Measurements from ENCODE around the gene GFAP. TPM values are rescaled to one million over a fixed set of nuclear protein-coding genes. Genes with fewer than 3 reads are reported as not detected.

The GFAP gene
- total and polyA plus RNA-seq, 5 donors from 2014 or later, result not detected

DNA sequence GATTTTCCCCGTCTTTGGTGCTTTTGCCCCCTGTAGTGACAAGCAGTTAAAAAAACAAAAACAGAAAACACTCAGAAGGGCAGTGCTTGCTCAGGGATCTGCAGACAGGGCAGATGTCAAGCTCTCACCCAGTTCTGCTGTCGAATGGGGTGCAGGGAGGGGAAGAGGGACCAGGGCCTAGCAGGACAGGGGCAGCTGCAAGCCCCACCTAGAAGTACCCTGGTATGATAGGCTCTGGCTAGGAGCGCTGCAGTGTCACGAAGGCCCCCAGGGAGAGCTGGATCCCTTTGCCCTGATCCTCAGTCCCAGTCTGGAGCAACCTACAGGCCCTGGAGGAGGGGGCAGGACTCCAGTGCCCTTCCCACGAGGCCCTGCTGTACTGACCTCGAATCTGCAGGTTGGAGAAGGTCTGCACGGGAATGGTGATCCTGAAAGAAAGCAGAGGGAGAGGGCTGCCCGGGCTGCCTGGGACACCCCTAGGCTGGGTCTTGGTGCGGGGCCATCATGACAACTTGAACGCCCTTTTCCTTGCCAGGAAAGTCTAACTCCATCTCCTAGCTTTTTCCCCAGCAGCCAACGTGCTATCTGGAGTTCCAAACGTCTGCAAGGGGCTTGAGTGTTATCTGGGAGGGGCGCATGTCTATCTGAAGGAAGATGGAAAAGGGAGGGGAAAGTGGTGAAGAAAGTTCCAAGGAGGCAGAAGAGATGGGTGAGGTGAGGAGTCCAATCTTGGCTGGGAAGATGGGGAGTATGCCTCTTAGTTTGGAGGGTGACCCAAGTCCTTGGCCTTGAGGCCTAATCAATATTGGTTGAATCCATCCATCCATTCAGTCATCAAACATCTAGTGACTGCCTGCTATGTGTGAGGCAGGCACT, 4.8 kb downstream of the GFAP start:
- peaks cover 0 to 16% (median 9%) of the 10 kb centered on the region in 4 donors for H3K4me1 Mint-ChIP-seq
- no peak overlapping the region for H3K27ac ChIP-seq (ENCODE audit: insufficient read depth, low read length, poor library complexity, severe bottlenecking)
- H3K9me3 Mint-ChIP-seq, result no peaks in the 10 kb centered on the region
- no peaks in the 10 kb centered on the region for H3K9me3 ChIP-seq (ENCODE audit: control insufficient read depth in 2 of 2, low read length in 2 of 2)
- H3K36me3 Mint-ChIP-seq, result no peaks in the 10 kb centered on the region
- no peak for DNase-seq
- H3K4me3 ChIP-seq (ENCODE audit: low read depth, low read length), result no peak overlapping the region
- peaks cover 30% of the 10 kb centered on the region for H3K27me3 Mint-ChIP-seq
- peak overlapping the region in 2 of 4 donors; percentile 58 to 72 for H3K4me3 Mint-ChIP-seq
- no peaks in the 10 kb centered on the region for H3K36me3 ChIP-seq (ENCODE audit: control insufficient read depth, insufficient read depth, low read length)
- H3K27ac Mint-ChIP-seq, result no peak overlapping the region
- H3K4me1 ChIP-seq (ENCODE audit: control insufficient read depth, insufficient read depth, low read length, poor library complexity, severe bottlenecking), result peaks cover 7% of the 10 kb centered on the region
- peaks cover 3% of the 10 kb centered on the region for H3K27me3 ChIP-seq (ENCODE audit: control insufficient read depth, insufficient read depth, low read length)
- ATAC-seq (ENCODE audit: low read depth in 2 of 2), result no peak

DNA sequence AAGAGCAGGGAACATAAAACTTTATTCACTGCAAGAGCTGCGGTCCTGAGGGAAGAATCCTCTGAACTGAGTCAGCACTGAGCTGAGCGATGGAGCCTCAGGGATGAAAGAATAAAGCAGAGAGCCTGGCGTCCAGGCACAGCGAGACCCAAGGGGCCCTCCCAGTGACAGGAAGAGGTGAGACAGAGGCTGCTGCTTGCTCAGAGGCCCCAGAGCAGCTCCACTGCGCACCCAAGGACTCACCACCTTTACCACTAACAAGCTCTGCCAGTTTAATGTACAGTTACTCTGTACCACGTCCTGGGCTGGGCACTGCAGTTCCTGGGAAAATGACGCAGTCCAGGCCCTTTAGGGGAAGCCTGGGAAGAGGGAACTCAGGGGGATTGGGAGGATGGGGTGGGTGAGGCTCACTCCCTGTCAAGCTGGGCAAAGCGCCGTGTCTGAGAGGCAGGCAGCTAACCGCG, 5.6 kb downstream of the GFAP start:
- Mint-ChIP-seq H3K27me3 (peaks cover 34% of the 10 kb centered on the region), H3K36me3 (no peaks in the 10 kb centered on the region), H3K4me1 (peaks cover 0 to 16% (median 9%) of the 10 kb centered on the region in 4 donors), H3K27ac (no peak overlapping the region), H3K9me3 (no peaks in the 10 kb centered on the region), H3K4me3 (no peak overlapping the region)
- H3K27ac ChIP-seq (ENCODE audit: insufficient read depth, low read length, poor library complexity, severe bottlenecking), result no peak overlapping the region
- ATAC-seq (ENCODE audit: low read depth in 2 of 2) (no peak), DNase-seq (no peak)
- H3K36me3 ChIP-seq (ENCODE audit: control insufficient read depth, insufficient read depth, low read length), result no peaks in the 10 kb centered on the region
- H3K9me3 ChIP-seq (ENCODE audit: control insufficient read depth in 2 of 2, low read length in 2 of 2), result no peaks in the 10 kb centered on the region
- no peak overlapping the region for H3K4me3 ChIP-seq (ENCODE audit: low read depth, low read length)
- peaks cover 7% of the 10 kb centered on the region for H3K4me1 ChIP-seq (ENCODE audit: control insufficient read depth, insufficient read depth, low read length, poor library complexity, severe bottlenecking)
- peaks cover 3% of the 10 kb centered on the region for H3K27me3 ChIP-seq (ENCODE audit: control insufficient read depth, insufficient read depth, low read length)

DNA sequence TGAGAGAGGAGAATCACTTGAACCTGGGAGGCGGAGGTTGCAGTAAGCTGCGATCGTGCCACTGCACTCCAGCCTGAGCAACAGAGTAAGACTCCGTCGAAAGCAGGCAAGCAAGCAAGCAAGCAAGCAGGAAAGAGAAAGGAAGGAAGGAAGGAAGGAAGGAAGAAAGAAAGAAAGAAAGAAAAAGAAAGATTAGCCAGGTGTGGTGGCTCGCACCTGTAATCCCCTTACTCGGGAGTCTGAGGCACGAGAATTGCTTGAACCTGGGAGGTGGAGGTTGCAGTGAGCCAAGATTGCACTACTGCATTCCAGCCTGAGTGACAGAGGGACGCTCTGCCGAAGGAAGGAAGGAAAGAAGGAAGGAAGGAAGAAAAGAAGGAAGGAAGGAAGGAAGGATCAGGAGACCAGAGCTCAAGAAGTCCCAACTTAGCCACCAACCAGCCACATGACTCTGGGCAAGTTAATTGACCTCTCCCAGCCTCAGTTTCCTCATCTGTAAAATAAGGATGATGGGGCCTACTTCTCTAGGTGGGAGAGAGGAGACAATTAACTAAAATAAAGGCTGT, 6.5 kb downstream of the GFAP start:
- H3K27me3 Mint-ChIP-seq, result peaks cover 34% of the 10 kb centered on the region
- no peak overlapping the region for H3K4me3 Mint-ChIP-seq
- peak overlapping the region in 1 of 3 donors; percentile 93 for H3K27ac Mint-ChIP-seq

DNA sequence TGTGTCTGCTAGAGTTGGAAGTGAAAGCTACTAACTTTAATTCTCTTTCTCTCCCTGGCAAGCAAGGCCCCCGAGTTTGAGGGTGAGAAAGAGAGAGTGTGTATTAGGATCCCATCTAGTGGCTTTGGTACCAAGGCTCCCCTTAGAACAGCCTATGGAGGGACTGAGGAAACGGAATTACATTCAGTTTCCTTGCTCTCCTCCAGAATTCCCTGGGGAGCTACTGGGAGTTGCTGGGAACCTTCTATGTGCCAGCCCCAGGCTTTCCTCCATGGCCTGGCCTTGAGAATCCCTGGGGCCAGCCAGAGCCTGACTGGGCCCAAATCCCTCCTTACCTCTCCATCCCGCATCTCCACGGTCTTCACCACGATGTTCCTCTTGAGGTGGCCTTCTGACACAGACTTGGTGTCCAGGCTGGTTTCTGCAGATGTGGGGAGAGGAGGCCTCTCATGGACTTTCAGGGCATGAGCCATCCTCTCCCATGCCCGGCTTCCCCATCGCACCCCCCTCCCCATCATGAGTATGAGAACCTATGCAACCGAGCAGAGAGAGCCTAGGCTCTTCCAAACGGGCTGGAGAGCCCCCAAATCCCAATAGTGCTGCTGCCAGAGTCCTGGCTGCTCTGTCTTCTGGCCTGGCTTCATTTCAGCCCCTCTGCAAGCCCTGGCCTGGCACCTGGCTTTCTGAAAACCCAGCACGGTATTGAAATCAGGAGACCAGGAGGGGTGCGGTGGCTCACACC, 7.4 kb downstream of the GFAP start:
- H3K27ac Mint-ChIP-seq, result no peak overlapping the region
- DNase-seq (no peak), ATAC-seq (ENCODE audit: low read depth in 2 of 2) (no peak)
- Histone ChIP-seq H3K9me3 (ENCODE audit: control insufficient read depth in 2 of 2, low read length in 2 of 2) (no peaks in the 10 kb centered on the region), H3K4me3 (ENCODE audit: low read depth, low read length) (no peak overlapping the region), H3K4me1 (ENCODE audit: control insufficient read depth, insufficient read depth, low read length, poor library complexity, severe bottlenecking) (peaks cover 7% of the 10 kb centered on the region), H3K36me3 (ENCODE audit: control insufficient read depth, insufficient read depth, low read length) (no peaks in the 10 kb centered on the region), H3K27ac (ENCODE audit: insufficient read depth, low read length, poor library complexity, severe bottlenecking) (no peak overlapping the region), H3K27me3 (ENCODE audit: control insufficient read depth, insufficient read depth, low read length) (peaks cover 3% of the 10 kb centered on the region)
- no peaks in the 10 kb centered on the region for H3K36me3 Mint-ChIP-seq
- H3K27me3 Mint-ChIP-seq, result peaks cover 27% of the 10 kb centered on the region
- H3K4me1 Mint-ChIP-seq, result peaks cover 0 to 7% (median 4%) of the 10 kb centered on the region in 4 donors
- H3K9me3 Mint-ChIP-seq, result no peaks in the 10 kb centered on the region
- no peak overlapping the region for H3K4me3 Mint-ChIP-seq

More for the DNA sequence above, 6.5 kb downstream of the GFAP start:
- Mint-ChIP-seq H3K9me3 (no peaks in the 10 kb centered on the region), H3K4me1 (peaks cover 0 to 15% (median 8%) of the 10 kb centered on the region in 4 donors), H3K36me3 (no peaks in the 10 kb centered on the region)
- peaks cover 3% of the 10 kb centered on the region for H3K27me3 ChIP-seq (ENCODE audit: control insufficient read depth, insufficient read depth, low read length)
- DNase-seq (no peak), ATAC-seq (ENCODE audit: low read depth in 2 of 2) (no peak)
- no peaks in the 10 kb centered on the region for H3K36me3 ChIP-seq (ENCODE audit: control insufficient read depth, insufficient read depth, low read length)
- no peak overlapping the region for H3K4me3 ChIP-seq (ENCODE audit: low read depth, low read length)
- H3K27ac ChIP-seq (ENCODE audit: insufficient read depth, low read length, poor library complexity, severe bottlenecking), result no peak overlapping the region
- H3K9me3 ChIP-seq (ENCODE audit: control insufficient read depth in 2 of 2, low read length in 2 of 2), result no peaks in the 10 kb centered on the region
- H3K4me1 ChIP-seq (ENCODE audit: control insufficient read depth, insufficient read depth, low read length, poor library complexity, severe bottlenecking), result peaks cover 7% of the 10 kb centered on the region

DNA sequence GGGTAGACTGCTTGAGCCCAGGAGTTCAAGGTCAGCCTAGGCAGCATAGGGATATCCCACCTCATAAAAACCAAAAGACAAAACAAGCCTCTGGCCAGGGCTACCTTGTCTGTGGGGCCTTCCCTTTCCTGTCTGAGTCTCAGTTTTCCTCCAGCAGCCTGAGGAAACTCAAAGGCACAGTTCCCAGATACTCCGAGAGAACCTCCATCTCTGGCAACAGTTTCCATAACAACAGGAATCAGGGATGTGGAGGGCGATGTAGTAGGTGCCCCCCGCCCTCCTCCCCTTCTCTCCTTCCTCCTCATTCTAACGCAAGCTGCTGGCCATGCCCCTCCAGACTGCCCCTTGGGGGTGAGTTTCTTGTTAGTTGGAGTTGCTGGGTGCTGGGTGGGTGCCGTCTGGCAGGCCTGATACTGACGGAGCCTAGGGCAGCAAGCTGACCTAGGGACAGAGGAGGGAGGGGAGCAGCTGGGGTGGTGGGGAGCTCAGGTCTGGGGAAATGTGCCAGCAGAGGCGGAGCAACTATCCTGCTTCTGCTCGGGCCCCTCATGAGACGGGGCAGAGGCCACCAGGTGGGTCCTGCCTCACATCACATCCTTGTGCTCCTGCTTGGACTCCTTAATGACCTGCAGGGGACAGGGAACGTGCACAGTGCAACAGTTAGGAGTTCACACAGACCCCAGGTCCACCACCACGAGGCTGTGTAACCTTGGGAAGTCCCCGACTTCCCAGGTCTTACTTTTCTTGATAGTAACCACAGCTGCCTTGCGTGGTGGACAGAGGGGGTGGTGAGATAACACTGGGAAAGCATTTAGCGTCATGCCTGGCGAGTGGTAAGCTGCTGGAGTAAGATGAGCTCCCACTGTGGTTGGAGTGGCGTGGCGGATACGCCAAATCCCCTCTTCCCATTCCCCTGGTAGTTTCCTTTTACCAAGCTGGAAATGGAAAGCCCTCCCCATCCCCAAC, 8.3 kb downstream of the GFAP start:
- H3K9me3 ChIP-seq (ENCODE audit: control insufficient read depth in 2 of 2, low read length in 2 of 2), result no peaks in the 10 kb centered on the region
- peaks cover 7% of the 10 kb centered on the region for H3K4me1 ChIP-seq (ENCODE audit: control insufficient read depth, insufficient read depth, low read length, poor library complexity, severe bottlenecking)
- Mint-ChIP-seq H3K4me1 (peaks cover 0 to 7% (median 2%) of the 10 kb centered on the region in 4 donors), H3K9me3 (no peaks in the 10 kb centered on the region), H3K36me3 (no peaks in the 10 kb centered on the region), H3K27ac (no peak overlapping the region), H3K27me3 (peaks cover 22% of the 10 kb centered on the region), H3K4me3 (no peak overlapping the region)
- no peaks in the 10 kb centered on the region for H3K36me3 ChIP-seq (ENCODE audit: control insufficient read depth, insufficient read depth, low read length)
- DNase-seq (no peak), ATAC-seq (ENCODE audit: low read depth in 2 of 2) (no peak)
- no peak overlapping the region for H3K27ac ChIP-seq (ENCODE audit: insufficient read depth, low read length, poor library complexity, severe bottlenecking)
- no peak overlapping the region for H3K4me3 ChIP-seq (ENCODE audit: low read depth, low read length)
- H3K27me3 ChIP-seq (ENCODE audit: control insufficient read depth, insufficient read depth, low read length), result no peaks in the 10 kb centered on the region

DNA sequence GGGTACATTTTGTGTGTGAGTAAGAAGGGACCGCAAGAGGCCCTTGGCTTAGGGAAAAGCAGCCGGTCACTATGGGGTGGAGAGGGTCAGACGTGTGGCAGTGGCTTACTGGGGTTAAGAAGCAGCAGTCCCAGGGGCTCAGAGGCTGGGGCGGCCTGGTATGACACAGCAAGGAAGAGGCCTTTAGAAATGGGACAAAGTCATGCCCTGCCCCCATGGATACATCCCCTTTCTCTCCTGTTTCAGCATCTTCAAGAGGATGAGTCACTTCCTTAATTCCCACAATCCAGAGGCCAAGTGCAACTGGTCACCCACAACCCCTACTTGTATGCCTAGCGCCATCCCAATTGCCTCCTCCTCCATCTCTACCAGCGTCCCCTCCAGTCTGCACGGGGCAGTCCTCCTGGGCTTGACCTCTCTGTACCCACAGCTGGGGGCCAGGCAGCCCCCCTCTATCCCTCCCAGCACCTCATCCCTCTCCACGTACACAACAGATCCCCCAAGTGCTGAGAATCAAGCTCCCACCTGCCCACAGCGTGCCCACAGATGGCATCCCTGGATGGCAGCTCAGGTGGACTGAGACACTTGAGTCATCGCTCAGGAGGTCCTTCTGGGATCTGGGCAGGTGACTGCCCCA, 9.2 kb downstream of the GFAP start:
- H3K4me1 ChIP-seq (ENCODE audit: control insufficient read depth, insufficient read depth, low read length, poor library complexity, severe bottlenecking), result peaks cover 3% of the 10 kb centered on the region
- H3K36me3 ChIP-seq (ENCODE audit: control insufficient read depth, insufficient read depth, low read length), result no peaks in the 10 kb centered on the region
- H3K27me3 ChIP-seq (ENCODE audit: control insufficient read depth, insufficient read depth, low read length), result no peaks in the 10 kb centered on the region
- H3K9me3 ChIP-seq (ENCODE audit: control insufficient read depth in 2 of 2, low read length in 2 of 2), result no peaks in the 10 kb centered on the region
- H3K27ac Mint-ChIP-seq, result peak overlapping the region in 1 of 3 donors; percentile 65
- no peaks in the 10 kb centered on the region for H3K36me3 Mint-ChIP-seq
- H3K27me3 Mint-ChIP-seq, result peaks cover 27% of the 10 kb centered on the region
- no peak for ATAC-seq (ENCODE audit: low read depth in 2 of 2)
- H3K4me3 ChIP-seq (ENCODE audit: low read depth, low read length), result no peak overlapping the region
- H3K9me3 Mint-ChIP-seq, result no peaks in the 10 kb centered on the region
- peaks cover 0 to 6% (median 5%) of the 10 kb centered on the region in 4 donors for H3K4me1 Mint-ChIP-seq
- H3K4me3 Mint-ChIP-seq, result no peak overlapping the region
- no peak for DNase-seq
- H3K27ac ChIP-seq (ENCODE audit: insufficient read depth, low read length, poor library complexity, severe bottlenecking), result no peak overlapping the region
